ENCODE data around the gene PODXL2. TPM values are rescaled to one million over a fixed set of nuclear protein-coding genes. Genes with fewer than 3 reads are reported as not detected.
A peak's percentile ranks its signal among the peaks of the same experiment; 100 is the strongest.

The PODXL2 gene
- total RNA-seq, 1 experiment from 2014 or later = 5.7 TPM

DNA sequence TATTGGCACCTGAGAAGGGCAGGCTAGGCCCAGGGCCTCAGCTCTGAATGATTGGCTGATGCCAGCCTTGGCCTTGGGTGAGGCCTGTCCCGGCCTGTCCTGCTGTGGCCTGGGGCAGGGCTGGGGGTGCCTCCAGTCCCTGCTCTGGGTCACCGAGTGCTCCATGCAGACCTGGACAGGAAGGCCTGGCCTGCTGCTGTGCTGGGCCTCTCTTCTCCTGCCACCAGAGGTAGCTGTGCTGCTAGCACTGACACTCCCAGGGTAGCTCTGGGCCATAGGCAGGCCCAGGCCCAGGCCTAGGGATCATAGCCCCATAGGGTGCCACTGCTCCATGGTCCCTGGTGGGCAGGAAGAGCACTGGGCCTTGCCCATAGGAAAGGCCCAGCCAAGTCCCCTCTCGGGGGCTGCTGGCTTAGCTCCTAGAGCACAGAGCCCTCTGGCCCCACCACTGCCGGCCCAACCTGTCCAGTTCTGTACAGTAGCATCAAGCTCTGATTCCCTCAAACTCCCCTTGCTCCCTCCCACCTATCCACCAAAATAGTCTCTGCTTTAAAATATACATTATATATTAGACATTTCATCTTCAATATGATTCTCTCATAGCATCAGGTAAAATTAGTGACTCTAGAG is 62.0 kb downstream of the PODXL2 start:
- DNase-seq (ENCODE audit: low read depth, low spot score) (peak; percentile 43), ATAC-seq (peak; percentile 95)
- peak overlapping the region; percentile 64 for H3K4me2 ChIP-seq (ENCODE audit: low read length)
- ChIA-PET CTCF (interaction anchor here (0.6 to 2.2 kb wide), 10 partner anchors 8 to 443 kb away, joined by 3 to 11 read pairs (median 4); partner anchors contain the start of gene MGLL), RAD21 (ENCODE audit: low non-redundant PET in 1 of 2, low total read pairs in 2 of 2, uncharacterized antibody in 2 of 2, unreplicated experiment in 2 of 2) (interaction anchor here in 1 of 2 experiments (1.2 kb wide), 1 partner anchor 269 kb away, joined by 3 read pairs; no protein-coding TSS in a partner anchor), POLR2A (no interaction called here)
- no TSS peak for BruUV-seq (replicated peaks)
- H3K9ac ChIP-seq (ENCODE audit: low read length) = peak overlapping the region; percentile 49
- H3K27ac ChIP-seq (ENCODE audit: low read depth, low read length) = peak overlapping the region; percentile 30
- H3K4me1 ChIP-seq (ENCODE audit: control insufficient read depth in 1 of 2, insufficient read depth in 2 of 2, low read length in 2 of 2) = peaks cover 13 to 36% of the 10 kb centered on the region in 2 experiments
- no peak overlapping the region for H3K4me3 ChIP-seq (replicated peaks in 1 of 2; ENCODE audit: low read depth in 1 of 2, low read length in 2 of 2)
- no peaks in the 10 kb centered on the region for H3K9me2 ChIP-seq (ENCODE audit: insufficient read depth)
- no peaks in the 10 kb centered on the region for H3K79me2 ChIP-seq (ENCODE audit: insufficient read depth, low read length)
- H3K36me3 ChIP-seq (ENCODE audit: control insufficient read depth in 1 of 2, insufficient read depth in 2 of 2, low read length in 2 of 2) = no peaks in the 10 kb centered on the region
- no peak overlapping the region for H2AFZ ChIP-seq (ENCODE audit: low read depth, low read length, poor library complexity, severe bottlenecking)
- intact Hi-C loops (cut with micrococcal nuclease) = loop anchor here (1.0 to 2.0 kb wide), 3 partner anchors 140 to 442 kb away; no protein-coding TSS in a partner anchor
- no peaks in the 10 kb centered on the region for H4K20me1 ChIP-seq (ENCODE audit: insufficient read depth)
- H3K9me3 ChIP-seq (ENCODE audit: control insufficient read depth in 1 of 2, insufficient read depth in 1 of 2, low read depth in 1 of 2, low read length in 2 of 2) = no peaks in the 10 kb centered on the region
- no peaks in the 10 kb centered on the region for H3K27me3 ChIP-seq (ENCODE audit: insufficient read depth, low read length)
- no peak for TF ChIP-seq EZH2 (IDR thresholded peaks at IDR 0.05)
- TF ChIP-seq RAD21 (IDR thresholded peaks at IDR 0.05; ENCODE audit: low read depth) = peak; percentile 90
- TF ChIP-seq JUND (IDR thresholded peaks at IDR 0.05) = no peak
- TF ChIP-seq CEBPB (IDR thresholded peaks at IDR 0.05; ENCODE audit: low read depth) = no peak
- TF ChIP-seq, protein P1, sequence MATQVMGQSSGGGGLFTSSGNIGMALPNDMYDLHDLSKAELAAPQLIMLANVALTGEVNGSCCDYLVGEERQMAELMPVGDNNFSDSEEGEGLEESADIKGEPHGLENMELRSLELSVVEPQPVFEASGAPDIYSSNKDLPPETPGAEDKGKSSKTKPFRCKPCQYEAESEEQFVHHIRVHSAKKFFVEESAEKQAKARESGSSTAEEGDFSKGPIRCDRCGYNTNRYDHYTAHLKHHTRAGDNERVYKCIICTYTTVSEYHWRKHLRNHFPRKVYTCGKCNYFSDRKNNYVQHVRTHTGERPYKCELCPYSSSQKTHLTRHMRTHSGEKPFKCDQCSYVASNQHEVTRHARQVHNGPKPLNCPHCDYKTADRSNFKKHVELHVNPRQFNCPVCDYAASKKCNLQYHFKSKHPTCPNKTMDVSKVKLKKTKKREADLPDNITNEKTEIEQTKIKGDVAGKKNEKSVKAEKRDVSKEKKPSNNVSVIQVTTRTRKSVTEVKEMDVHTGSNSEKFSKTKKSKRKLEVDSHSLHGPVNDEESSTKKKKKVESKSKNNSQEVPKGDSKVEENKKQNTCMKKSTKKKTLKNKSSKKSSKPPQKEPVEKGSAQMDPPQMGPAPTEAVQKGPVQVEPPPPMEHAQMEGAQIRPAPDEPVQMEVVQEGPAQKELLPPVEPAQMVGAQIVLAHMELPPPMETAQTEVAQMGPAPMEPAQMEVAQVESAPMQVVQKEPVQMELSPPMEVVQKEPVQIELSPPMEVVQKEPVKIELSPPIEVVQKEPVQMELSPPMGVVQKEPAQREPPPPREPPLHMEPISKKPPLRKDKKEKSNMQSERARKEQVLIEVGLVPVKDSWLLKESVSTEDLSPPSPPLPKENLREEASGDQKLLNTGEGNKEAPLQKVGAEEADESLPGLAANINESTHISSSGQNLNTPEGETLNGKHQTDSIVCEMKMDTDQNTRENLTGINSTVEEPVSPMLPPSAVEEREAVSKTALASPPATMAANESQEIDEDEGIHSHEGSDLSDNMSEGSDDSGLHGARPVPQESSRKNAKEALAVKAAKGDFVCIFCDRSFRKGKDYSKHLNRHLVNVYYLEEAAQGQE (IDR thresholded peaks at IDR 0.05; ENCODE audit: low read depth) = no peak
- TF ChIP-seq YY1 (IDR thresholded peaks at IDR 0.05; ENCODE audit: extremely low read depth, insufficient replicate concordance, low read depth, low read length) = no peak
- no peak for TF ChIP-seq EGR1 (IDR thresholded peaks at IDR 0.05; ENCODE audit: low read depth)
- TF ChIP-seq CBX3 (IDR thresholded peaks at IDR 0.05; ENCODE audit: low read depth) = no peak
- TF ChIP-seq FOSL1 (IDR thresholded peaks at IDR 0.05; ENCODE audit: low read depth) = no peak
- TF ChIP-seq POLR2A (IDR thresholded peaks at IDR 0.05; ENCODE audit: borderline replicate concordance, extremely low read depth, insufficient read depth, insufficient read length) = no peak
- TF ChIP-seq SP1 (IDR thresholded peaks at IDR 0.05; ENCODE audit: low read depth) = no peak
- no peak for TF ChIP-seq ELF1 (IDR thresholded peaks at IDR 0.05; ENCODE audit: borderline replicate concordance, low read depth)
- TF ChIP-seq SRF (IDR thresholded peaks at IDR 0.05; ENCODE audit: low read depth) = no peak
- no peak for TF ChIP-seq POLR2AphosphoS5 (IDR thresholded peaks at IDR 0.05; ENCODE audit: low read depth, low read length)
- TF ChIP-seq, protein P2, sequence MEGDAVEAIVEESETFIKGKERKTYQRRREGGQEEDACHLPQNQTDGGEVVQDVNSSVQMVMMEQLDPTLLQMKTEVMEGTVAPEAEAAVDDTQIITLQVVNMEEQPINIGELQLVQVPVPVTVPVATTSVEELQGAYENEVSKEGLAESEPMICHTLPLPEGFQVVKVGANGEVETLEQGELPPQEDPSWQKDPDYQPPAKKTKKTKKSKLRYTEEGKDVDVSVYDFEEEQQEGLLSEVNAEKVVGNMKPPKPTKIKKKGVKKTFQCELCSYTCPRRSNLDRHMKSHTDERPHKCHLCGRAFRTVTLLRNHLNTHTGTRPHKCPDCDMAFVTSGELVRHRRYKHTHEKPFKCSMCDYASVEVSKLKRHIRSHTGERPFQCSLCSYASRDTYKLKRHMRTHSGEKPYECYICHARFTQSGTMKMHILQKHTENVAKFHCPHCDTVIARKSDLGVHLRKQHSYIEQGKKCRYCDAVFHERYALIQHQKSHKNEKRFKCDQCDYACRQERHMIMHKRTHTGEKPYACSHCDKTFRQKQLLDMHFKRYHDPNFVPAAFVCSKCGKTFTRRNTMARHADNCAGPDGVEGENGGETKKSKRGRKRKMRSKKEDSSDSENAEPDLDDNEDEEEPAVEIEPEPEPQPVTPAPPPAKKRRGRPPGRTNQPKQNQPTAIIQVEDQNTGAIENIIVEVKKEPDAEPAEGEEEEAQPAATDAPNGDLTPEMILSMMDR (IDR thresholded peaks at IDR 0.05 in 2 of 3, conservative IDR thresholded peaks at IDR 0.05 in 1 of 3; ENCODE audit: borderline replicate concordance in 1 of 3, insufficient read depth in 1 of 3, low read depth in 2 of 3, low read length in 2 of 3) = peak; percentile 70 to 84 (median 84)
- TF ChIP-seq ZFX (IDR thresholded peaks at IDR 0.05) = peak; percentile 77; the same call in 1 of the 2 replicates
- TF ChIP-seq, protein P3, sequence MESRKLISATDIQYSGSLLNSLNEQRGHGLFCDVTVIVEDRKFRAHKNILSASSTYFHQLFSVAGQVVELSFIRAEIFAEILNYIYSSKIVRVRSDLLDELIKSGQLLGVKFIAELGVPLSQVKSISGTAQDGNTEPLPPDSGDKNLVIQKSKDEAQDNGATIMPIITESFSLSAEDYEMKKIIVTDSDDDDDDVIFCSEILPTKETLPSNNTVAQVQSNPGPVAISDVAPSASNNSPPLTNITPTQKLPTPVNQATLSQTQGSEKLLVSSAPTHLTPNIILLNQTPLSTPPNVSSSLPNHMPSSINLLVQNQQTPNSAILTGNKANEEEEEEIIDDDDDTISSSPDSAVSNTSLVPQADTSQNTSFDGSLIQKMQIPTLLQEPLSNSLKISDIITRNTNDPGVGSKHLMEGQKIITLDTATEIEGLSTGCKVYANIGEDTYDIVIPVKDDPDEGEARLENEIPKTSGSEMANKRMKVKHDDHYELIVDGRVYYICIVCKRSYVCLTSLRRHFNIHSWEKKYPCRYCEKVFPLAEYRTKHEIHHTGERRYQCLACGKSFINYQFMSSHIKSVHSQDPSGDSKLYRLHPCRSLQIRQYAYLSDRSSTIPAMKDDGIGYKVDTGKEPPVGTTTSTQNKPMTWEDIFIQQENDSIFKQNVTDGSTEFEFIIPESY (IDR thresholded peaks at IDR 0.05; ENCODE audit: extremely low read depth, insufficient replicate concordance, low read length) = no peak
- no peak for TF ChIP-seq ZNF274 (IDR thresholded peaks at IDR 0.05; ENCODE audit: low read depth, low read length)
- TF ChIP-seq, protein P4, sequence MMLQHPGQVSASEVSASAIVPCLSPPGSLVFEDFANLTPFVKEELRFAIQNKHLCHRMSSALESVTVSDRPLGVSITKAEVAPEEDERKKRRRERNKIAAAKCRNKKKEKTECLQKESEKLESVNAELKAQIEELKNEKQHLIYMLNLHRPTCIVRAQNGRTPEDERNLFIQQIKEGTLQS (IDR thresholded peaks at IDR 0.05) = no peak
- TF ChIP-seq TCF7L2 (IDR thresholded peaks at IDR 0.05; ENCODE audit: borderline replicate concordance, extremely low read depth, insufficient read depth, insufficient read length) = no peak
